NCI-H1930 (cell line): ENCODE measurements around the gene ARHGEF19.
"Not testable (repeated sequence)": the region's sequence is repeated elsewhere in the genome, so short reads cannot be mapped to it uniquely, and the experiment has no call there.

ENCODE experiments used
- DNase-seq, 2 experiments: peaks; one replicate each; lab custom pipeline; 2025; lab: John Stamatoyannopoulos, UW

ARHGEF19 gene

DNA sequence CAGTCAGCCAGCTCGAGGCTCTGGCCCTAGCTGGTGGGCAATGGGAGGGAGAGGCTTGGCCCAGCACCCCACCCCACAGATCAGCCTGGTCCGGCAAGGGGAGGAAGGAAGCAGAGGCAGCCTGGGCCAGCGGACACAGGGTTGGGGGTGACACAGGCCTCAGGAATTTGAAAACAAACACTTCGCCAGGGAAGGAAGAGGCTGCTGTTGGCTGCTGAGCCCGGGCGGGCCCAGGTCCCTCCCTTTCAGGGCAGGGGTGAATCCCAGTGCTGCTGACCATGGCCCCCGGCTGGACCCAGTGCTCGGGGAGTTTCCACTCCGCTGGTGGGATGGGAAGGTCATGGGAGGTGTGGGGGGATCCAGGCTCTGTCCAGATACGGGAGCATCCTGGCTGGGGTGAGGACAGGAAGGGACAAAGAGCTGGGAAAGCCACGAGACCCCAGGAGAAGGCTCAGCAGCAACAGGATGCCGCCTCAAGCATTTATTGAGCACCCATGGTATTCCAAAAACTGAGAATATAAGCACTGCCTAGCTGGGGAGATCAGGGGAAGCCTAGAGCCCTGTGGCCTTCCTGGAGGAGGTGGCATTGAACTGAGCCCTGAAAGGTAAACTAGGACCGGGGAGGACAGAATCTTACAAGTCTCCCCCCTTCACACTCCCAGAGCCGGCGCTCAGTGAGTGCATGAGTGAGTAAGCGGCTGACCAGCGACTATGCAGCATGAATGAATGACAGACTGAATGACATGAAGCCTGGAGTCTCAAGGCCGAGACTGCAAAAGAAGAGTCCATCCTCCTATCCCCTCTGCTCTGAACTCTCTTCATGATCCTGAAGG, 30.3 kb downstream of the ARHGEF19 start:
- no peak for DNase-seq

DNA sequence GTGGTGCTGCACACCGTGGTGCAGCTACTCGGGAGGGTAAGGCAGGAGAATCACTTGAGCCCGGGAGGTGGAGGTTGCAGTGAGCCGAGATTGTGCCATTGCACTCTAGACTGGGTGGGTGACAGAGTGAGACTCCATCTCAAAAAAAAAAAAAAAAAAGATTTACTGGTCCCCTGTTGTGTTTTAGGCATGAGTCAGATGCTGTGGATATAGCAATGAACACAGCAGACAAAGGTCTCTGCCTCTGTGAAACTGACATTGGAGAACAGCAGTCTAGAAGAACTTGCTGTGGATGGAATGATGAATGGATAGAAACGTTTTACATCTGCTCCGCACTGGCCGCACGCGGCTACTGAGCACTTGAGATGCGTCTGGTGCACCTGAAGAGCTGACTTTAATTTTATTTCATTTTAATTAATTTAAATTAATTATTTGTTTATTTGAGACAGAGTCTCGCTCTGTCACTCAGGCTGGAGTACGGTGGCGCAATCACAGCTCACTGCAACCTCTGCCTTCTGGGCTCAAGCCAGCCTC, 32.1 kb downstream of the ARHGEF19 start:
- no peak for DNase-seq

DNA sequence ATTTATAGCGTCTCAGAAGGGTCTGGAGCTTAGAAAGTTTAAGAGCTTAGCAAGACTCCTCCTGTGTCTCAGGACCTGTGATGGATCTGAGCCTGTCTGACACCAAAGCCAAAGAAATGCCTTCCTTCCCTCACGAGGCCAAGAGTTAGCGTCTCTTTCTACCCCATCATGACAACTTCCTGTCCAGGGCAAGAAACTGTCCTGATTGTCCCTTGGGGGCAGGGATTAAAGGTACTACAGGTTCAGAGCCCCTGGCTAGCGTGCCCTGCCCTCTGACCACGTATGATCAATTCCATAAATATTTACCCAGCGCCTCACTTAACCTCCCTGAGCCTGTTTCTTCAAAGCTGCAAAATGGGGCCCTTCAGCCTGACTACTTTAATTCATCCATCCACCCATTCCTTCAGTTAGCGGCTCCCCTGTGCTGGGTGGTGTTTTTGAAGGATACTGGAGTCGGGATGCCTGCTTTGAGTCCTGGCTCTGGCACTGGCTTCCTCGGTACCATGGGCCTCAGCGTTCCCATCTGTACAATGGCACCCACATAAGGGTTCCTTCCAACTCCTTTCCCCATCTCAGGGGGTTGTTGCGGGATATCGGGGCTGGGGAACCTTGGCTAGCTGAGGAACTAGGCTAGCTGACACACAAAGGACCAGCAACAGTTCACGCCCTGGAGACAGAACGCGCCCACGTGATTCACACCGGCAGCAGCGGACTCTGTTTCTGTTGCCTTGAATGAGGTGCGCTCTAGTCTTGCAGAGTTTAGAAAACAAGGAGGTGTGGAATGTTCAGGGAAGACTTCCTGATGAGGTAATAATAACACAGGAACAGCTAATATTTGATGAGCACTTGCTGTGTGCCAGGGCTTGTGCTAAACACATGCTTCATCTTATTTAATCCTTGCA, 33.6 kb downstream of the ARHGEF19 start:
- no peak for DNase-seq

DNA sequence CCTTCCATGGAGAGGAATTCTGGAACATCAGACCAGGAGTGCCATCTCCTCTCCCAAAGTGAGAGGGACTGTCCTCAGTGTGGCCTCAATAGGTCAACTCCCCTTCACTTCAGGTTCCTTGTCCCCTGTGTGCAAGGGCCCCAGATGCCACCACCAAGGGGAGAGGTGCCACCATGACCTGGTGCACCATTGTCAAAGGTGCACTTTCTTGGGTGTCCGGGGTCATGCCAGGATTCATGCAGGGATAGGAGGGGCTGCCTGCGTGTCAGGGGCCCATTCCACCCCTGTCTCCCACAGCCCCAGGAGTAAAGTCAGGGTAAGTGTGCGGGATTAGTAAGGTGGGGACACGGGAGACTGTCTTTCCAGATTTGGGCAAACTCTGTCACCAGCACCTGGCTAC, 35.1 kb downstream of the ARHGEF19 start:
- DNase-seq, result no peak

DNA sequence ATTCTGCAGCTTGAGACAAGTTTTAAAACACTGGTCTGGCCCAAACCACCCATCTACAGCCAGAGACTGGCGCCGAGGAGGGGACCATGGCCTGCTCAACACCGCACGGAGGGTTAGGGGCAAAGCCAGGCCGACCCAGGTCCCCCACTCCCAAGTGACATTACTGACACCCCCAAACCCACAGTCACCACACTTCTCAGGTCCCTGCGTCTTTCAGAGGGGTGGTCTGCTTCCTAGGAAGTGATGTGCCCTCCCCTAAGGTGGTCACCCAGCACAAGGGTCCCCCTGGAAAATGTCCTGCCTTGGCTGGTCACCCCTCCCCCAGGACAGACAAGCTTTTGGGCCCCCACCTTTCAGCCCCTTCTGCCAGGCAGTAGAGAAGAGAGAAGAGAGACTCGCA, 35.8 kb downstream of the ARHGEF19 start:
- DNase-seq, result no peak

DNA sequence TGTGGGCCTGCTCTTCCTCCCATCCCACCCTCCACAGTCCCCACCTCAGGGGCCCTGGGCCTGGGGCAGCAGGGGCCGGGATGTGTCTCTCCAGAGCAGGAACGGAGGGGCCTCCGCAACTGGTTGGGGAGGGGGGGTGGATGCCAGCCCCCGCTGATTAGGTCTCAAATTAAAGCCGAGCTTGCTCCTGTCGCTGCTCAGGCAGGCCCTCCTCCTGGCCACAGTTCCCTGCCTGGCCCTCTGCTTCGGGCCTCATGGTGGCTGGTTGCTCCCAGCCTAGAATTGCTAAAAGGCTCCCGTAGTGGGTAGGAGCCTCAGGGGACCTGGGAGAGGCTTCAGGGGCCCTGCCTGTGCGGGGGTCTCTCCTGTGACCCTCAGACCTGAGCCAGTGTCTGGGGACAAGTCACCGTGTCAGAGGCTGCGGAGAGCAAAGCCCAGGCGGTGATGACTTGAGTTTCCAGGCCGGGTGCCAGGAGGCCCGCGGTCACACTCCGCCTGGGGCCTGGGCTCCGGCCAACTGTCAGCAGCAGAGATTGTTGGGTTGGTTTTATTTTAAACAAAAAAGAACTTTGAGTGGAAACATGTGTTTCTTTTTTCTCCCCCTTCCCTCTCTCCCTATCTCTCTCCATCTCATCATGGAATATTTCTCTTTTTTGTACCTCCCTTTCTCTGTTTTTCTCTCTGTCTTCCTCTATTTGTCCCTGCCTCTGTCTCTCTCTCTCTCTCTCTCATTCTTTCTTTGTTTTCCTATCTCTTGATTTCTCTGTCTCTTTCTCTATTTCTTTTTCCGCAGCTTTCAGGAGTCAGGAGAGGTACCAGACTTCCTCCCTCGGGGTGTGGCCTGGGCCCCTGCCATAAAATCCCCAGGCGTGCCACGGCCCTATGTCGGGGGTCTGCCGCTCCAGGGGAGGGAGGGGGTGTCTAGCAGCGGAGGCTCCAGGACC, 36.6 kb downstream of the ARHGEF19 start:
- DNase-seq, result no peak

DNA sequence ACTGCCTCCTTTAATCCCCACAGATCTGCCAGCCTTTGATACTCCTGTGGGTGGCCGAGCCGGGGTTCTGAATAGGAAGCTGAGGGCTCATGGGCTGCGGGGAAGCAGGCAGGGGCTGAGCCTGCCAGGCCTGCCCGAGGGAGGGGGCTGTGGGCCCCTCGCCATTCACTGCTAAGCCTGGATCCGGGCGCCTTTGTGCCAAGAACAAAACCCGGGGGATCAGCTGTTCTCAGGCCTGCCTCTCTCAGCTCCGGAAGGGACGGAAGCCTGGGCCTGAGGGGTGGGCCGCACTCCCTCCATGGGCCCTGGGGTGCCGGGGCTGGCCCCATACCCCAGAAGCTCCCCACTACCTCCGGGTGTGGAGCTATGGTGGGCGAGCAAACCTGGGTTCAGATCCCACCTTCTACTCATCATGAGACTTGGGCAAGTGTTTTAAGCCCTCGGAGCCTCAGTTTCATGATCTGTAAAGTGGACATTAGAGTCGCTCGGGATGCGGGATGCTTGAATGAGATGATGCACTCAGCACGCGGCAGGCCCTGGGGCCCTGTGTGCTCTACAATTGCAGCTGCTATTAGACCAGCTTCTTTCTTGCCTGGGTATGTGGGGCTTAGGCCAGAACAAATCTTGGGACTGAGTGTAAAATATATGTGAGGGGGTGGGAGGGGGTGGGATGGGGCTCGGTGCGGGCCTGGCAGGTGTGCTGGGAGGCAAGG, 37.4 kb downstream of the ARHGEF19 start:
- DNase-seq, result no peak

DNA sequence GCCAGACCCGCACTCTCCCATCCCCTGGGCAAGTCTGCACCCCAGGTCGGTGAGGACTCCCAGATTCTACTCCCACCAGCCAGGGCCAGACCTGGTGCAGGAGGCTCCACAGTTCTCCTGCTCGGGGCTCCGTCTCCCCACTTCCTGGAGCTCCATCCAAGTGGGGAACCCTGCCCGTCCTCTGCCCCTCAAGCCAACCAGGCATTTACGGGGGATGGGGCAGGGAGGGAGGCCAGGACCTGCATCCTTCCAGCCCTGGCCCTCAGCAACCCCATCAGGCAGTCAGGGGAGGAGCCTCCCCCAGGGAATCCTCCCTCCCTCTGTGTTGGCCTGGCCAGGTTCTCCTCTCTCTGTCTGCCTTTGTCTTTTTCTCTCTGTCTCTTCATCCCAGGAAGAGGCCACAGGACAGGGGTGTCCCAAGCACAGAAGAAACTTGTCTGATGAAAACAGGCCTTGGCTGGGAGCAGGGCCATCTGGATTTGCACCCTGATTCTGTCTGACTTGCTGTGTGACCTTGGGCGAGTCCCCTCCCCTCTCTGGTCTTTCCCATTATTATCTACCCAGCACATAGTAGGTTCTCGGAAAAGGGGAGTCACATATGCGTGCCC, 38.1 kb downstream of the ARHGEF19 start:
- no peak for DNase-seq

DNA sequence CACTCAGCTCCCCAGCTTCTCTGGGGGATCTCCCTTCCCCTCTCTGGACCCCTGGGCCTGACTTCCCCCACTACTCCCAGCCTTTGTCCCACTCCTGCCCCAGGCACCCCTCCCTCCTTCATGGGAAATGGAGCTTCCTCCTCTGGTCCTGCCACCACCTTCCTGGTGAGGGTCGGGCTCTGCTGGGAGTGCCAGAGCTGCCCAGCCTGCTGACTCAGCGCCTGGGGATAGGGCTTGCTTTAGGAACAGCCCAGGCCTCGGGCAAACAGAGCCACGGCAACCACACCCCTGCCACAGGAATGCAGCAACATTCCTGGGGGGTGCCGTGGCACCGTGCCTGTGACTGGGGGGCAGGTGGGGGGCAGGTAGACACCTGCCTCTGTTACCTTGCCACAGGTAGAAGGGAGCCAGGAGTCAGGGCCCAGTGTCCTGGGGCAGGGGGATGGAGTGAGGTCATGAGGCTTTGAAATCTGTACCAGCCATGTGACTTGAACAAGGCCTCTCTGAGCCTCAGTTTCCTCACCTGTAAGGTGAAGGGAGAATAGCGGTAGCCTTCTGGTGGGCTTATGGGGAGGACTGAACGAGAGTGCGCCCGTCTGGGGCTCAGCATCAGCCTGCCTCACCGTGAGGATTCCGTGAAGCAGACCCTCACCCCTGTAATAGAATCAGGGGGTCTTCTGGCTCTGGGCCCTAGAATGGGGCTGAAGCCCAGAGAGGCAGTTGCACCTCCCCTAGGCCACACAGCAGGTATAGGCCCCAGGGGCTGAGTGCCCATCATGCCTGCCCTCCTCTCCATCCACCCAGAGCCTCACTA, 38.8 kb downstream of the ARHGEF19 start:
- no peak for DNase-seq

DNA sequence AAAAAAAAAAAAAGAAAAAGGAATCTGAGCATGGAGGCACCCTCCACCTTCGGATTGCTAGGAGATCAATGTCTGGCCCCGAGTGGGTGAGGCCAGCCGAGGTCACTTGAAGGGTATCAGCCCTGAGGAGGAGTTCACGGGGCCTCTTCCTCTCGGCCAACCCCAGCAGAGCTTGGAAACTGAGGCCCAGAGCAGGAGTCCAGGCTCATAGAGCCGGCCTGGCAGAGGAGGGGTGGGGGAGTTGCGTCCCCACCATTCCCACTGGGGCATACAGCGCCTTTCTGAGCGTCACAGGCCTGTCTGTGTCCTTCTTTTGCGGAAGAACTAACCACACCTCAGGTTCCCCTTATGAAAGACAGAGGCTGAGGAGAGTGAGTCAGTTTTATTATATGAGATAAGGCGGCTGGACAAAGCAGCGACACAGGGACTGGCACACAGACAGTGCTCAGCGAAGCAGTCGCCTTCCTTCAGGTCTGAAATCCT, 39.4 kb downstream of the ARHGEF19 start:
- no peak for DNase-seq

DNA sequence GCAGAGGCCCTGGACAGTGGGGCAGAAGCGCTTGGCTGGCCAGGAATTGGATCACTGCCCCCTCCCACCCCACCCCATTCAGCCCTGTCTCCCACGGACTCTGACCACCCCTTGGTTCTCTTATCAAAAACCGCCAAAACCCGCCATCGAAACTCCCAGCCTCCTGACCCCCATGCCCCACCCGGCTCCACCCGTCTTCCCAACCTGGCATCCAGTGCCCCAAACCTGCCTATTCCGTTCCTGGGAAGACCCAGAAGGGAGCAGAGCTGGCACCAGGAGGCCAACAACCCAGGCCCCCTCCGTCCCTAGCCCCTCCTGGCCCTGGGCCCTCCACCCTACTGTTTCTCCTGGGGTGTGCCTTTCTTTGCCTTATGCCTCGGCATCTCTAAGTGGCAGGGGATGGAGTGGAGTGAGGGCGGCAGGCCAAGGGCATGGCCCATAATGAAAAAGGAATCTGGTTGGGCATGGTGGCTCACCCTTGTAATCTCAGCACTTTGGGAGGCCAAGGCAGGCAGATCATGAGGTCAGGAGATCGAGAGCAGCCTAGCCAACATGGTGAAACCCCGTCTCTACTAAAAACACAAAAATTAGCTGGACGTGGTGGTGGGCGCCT, 40.1 kb downstream of the ARHGEF19 start:
- no peak for DNase-seq

DNA sequence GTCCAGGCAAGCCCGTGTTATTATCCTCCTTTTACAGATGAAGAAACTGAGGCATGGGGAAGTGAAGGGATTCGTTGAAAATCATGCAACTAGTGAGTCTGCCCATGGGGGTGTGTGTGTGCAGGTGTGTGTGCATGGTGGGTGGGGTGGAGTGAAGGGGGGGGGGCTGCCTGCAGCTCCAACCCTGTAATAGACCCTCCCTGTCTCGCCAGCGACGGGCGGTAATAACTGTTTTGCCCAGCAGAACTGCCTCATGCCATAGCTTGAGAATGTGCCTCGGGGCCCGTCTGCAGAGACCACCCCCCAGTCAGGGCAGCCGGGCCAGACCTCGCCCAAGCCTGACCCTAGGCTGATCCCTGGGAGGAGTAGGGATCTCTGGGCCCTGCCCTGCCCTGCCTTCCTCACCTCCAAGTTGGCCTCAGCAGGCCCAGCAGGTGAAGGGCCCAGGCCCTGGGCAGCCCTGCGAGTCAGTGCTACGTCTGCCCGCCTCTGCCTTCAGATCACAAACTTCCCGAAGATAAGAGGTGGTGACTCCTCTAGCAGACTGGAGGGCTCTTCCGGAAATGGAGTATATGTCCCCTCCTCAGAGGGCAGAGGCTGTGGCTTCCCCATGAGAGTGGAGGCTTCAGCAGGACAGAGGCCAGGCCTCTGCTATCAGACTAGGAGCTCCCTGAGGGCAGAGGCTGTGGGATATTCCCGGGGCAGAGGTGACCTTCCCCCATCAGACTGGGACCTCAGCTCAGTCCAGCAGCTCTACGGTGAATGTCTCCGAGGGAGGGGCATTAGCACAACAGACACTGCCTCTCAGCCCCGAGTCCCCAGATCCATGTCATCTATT, 40.9 kb downstream of the ARHGEF19 start:
- no peak for DNase-seq

DNA sequence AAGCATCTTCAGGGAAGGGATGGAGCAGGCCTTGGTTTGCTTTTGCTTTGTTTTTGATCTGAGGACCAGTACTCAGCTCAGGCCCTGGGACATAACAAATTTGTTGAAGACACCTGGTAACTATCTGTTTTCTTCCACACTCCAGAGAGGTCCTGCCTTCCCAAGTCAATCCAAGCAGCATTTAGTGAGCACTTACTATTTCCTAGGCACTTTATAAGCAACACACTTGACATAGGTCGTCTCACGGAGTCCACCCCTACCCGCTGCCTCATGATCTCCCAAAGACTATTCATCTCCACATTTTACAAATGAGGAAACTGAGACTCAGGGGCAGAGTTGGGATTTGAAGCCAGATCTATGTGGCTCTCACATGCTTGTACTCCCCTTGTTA, 42.2 kb downstream of the ARHGEF19 start:
- DNase-seq, result no peak

DNA sequence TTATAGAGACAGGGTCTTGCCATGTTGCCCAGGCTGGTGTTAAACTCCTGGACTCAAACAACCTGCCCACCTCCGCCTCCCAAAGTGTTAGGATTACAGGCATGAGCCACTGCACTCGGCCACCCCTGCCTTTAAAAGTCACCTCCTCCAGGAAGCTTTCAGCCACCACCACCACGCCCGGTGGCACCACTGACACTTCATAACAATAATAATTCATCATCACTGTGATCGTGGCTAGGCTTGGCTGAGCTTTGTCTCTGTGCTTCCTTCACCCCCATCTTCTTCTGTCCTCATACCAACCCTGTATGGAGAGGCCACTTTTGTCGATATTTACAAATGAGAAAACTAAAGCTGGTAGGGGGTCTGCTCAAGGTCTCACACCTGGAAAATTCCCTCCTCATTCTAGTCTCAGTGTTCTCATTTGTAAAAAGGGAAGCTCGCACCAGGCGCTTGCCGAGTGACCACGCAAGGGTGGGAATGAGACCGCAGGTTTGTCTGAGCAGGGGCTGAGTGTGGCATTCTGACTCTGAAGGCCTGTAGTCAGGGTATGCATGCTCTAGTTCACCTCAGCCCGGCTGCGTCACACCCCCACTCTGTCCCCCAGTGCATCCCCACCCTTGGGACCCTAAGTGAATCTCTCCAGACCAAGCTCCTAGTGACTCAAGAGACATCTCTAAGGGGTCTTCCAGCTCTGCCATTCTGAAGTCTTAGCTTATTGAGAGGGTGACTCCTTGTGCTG, 43.7 kb downstream of the ARHGEF19 start:
- no peak for DNase-seq

DNA sequence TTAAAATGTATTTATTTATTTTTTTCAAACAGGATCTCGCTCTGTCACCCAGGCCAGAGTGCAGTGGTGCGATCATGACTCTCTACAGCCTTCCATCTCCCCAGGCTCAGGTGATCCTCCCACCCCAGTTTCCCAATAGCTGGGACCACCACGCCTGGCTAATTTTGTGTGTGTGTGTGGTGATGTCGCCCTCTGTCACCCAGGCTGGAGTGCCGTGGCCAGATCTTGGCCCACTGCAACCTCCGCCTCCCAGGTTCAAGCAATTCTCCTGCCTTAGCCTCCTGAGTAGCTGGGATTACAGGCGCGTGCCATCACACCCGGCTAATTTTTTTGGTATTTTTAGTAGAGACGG, 44.3 kb downstream of the ARHGEF19 start:
- not testable (repeated sequence) for DNase-seq

DNA sequence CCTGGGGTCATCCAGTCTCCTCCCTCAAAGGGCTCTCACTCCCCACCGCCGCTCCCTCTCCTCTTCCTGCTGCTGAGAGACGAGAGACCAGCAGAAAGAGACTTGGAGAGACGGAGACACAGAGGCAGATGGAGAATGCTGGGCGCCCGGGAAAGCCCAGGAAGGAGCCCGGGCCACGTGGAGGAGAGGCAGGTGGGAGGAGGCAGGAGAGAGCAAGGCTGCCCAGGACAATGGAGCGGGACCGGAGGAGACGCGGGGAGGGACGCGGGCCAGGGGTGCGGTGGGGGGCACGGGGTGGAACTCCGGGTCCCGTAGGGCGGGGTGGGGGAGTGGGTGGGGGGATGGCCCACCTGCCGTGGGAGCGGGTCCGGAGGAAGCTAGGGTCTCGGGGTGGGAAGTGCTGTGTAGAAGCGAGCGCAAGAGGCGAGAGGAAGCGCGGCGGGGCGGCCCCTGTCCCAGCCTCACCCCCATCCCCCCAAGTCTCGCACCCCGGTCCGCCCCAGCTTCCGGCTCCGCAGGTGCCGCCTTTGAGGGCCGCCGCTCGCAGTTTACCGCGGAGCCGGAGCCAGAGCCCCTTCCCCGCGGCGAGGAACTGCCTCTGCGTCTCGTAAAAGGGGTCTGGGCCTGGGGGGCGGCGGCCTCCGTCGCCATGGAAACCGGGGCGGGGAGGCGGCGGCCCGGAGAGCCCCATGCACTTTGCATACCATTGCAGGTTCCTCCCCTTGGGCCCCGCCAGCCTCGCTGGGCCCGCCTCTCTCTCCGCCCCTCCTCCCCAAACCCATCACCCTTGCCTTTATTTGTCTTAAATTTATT, 44.9 kb downstream of the ARHGEF19 start:
- DNase-seq, result no peak

DNA sequence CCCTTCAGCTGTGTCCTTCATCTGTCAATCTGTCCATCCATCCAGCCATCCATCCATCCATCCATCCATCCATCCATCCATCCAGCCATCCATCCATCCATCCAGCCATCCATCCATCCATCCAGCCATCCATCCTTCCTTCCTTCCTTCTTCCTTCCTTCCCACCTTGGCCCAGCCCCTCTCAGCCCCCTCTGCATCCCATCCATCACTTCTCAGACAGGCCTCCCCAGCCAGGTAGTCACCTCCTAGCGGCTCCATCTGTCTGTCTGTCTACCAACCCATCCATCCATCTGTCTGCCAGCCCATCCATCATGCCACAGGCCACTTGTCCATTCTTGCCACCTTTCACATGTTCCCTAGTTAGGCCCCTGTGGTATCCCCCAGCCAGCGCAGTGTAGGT, 46.3 kb downstream of the ARHGEF19 start:
- no peak for DNase-seq
